Measurements from ENCODE around the gene KLK7. TPM values are rescaled to one million over a fixed set of nuclear protein-coding genes. Genes with fewer than 3 reads are reported as not detected.

The KLK7 gene
- total RNA-seq, 6 experiments from 2014 or later, result not detected

GRCh38 chr19:51024924-51025323 lies 41.2 kb upstream of the KLK7 start:
- H3K36me3 Mint-ChIP-seq (ENCODE audit: low read depth), result no peaks in the 10 kb centered on the region
- H3K9me3 Mint-ChIP-seq, result peaks cover 8% of the 10 kb centered on the region
- H3K27me3 Mint-ChIP-seq (ENCODE audit: insufficient read depth), result peaks cover 15% of the 10 kb centered on the region
- no peaks in the 10 kb centered on the region for H3K4me1 Mint-ChIP-seq (ENCODE audit: low read depth)
- DNase-seq, result no peak
- H3K27ac Mint-ChIP-seq, result no peak overlapping the region
- TF ChIP-seq CTCF (IDR thresholded peaks at IDR 0.05), result no peak
- no peak overlapping the region for H3K4me3 Mint-ChIP-seq

- H3K27ac Mint-ChIP-seq, result no peak overlapping the region
- H3K36me3 Mint-ChIP-seq (ENCODE audit: low read depth), result no peaks in the 10 kb centered on the region
- peaks cover 7% of the 10 kb centered on the region; the same call in 1 of the 2 replicates for H3K9me3 Mint-ChIP-seq
- DNase-seq, result no peak
- no peak for TF ChIP-seq CTCF (IDR thresholded peaks at IDR 0.05)
- no peak overlapping the region for H3K4me3 Mint-ChIP-seq
- H3K4me1 Mint-ChIP-seq (ENCODE audit: low read depth), result no peaks in the 10 kb centered on the region
- peaks cover 15% of the 10 kb centered on the region for H3K27me3 Mint-ChIP-seq (ENCODE audit: insufficient read depth)
These were observed 40.2 kb upstream of the KLK7 start for GRCh38 chr19:51023946-51024345.

- no peak for DNase-seq
- H3K27ac Mint-ChIP-seq, result no peak overlapping the region
- peaks cover 4% of the 10 kb centered on the region; the same call in 1 of the 2 replicates for H3K9me3 Mint-ChIP-seq
- H3K4me1 Mint-ChIP-seq (ENCODE audit: low read depth), result peaks cover 6% of the 10 kb centered on the region; the same call in 1 of the 2 replicates
- H3K4me3 Mint-ChIP-seq, result no peak overlapping the region
- no peaks in the 10 kb centered on the region; the same call in 1 of the 2 replicates for H3K36me3 Mint-ChIP-seq (ENCODE audit: low read depth)
- H3K27me3 Mint-ChIP-seq (ENCODE audit: insufficient read depth), result peaks cover 19% of the 10 kb centered on the region
- no peak for TF ChIP-seq CTCF (IDR thresholded peaks at IDR 0.05)
These were observed 38.8 kb upstream of the KLK7 start for GRCh38 chr19:51022526-51022925.

GRCh38 chr19:51020988-51021651 lies 37.4 kb upstream of the KLK7 start:
- TF ChIP-seq CTCF (IDR thresholded peaks at IDR 0.05), result peak; percentile 76
- H3K4me1 Mint-ChIP-seq (ENCODE audit: low read depth), result peaks cover 6% of the 10 kb centered on the region; the same call in 1 of the 2 replicates
- no peaks in the 10 kb centered on the region; the same call in 1 of the 2 replicates for H3K36me3 Mint-ChIP-seq (ENCODE audit: low read depth)
- no peak overlapping the region for H3K27ac Mint-ChIP-seq
- peak; percentile 51 for DNase-seq
- no peak overlapping the region for H3K4me3 Mint-ChIP-seq
- peaks cover 20% of the 10 kb centered on the region for H3K27me3 Mint-ChIP-seq (ENCODE audit: insufficient read depth)
- H3K9me3 Mint-ChIP-seq, result peaks cover 1% of the 10 kb centered on the region

- peaks cover 6% of the 10 kb centered on the region for H3K9me3 Mint-ChIP-seq
- H3K27me3 Mint-ChIP-seq (ENCODE audit: insufficient read depth), result peaks cover 20% of the 10 kb centered on the region
- no peaks in the 10 kb centered on the region; the same call in 1 of the 2 replicates for H3K36me3 Mint-ChIP-seq (ENCODE audit: low read depth)
- no peak within 1 kb of the TSS for H3K27ac Mint-ChIP-seq
- H3K4me3 Mint-ChIP-seq, result peak within 1 kb of the TSS; percentile 45; the same call in 1 of the 2 replicates
- no peak for TF ChIP-seq CTCF (IDR thresholded peaks at IDR 0.05)
- peaks cover 6% of the 10 kb centered on the region; the same call in 1 of the 2 replicates for H3K4me1 Mint-ChIP-seq (ENCODE audit: low read depth)
- no peak for DNase-seq
These were observed 35.8 kb upstream of the KLK7 start, which contains the start of gene KLK10 for GRCh38 chr19:51019544-51019925. Gene KLK10, minus strand, starts transcription at chr19:51019709. Its CDS starts 579 bp downstream, at chr19:51019130.
